Dermis blood vessel endothelial cell (primary cell): ENCODE measurements around the gene RASAL1. TPM values are rescaled to one million over a fixed set of nuclear protein-coding genes. Genes with fewer than 3 reads are reported as not detected.
A peak's percentile ranks its signal among the peaks of the same experiment; 100 is the strongest.
"Not testable (repeated sequence)": the region's sequence is repeated elsewhere in the genome, so short reads cannot be mapped to it uniquely, and the experiment has no call there.

Experiments
- DNase-seq: peaks from one replicate; pipeline ENCODE4 v3.0.0; 2010
- total RNA-seq: library from RNA; depleted of rRNA; stranded (reverse); fragments of >200 nt; gene quantifications from 2 replicates; pipeline ENCODE4 v1.2.3, GENCODE V29; 2014

RASAL1 gene
- total RNA-seq, 1 donor from 2014 or later, result under 0.01 TPM

DNA sequence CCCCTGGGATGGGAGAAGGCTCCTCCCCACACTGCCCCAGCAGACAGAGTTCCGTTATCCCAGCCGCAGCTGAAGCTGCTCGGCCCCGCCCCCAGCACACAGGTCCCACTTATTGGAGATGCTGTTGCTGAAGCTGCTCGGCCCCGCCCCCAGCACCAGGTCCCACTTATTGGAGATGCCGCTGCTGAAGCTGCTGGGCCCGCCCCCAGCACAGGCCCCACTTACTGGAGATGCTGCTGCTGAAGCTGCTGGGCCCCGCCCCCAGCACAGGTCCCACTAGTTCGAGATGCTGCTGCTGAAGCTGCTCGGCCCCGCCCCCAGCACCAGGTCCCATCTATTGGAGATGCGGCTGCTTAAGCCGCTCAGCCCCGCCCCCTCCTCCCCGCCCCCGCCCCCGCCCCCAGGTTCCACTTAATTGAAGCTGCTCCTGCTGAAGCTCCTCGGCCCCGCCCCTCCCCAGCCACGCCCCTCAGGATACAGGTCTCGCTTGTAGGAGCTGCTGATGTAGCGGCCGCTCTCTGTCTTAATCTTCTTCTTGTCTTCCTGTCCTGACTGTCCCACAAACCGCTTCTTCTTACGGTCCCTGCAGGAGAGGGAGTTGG, 26.0 kb upstream of the RASAL1 start:
- no peak for DNase-seq

DNA sequence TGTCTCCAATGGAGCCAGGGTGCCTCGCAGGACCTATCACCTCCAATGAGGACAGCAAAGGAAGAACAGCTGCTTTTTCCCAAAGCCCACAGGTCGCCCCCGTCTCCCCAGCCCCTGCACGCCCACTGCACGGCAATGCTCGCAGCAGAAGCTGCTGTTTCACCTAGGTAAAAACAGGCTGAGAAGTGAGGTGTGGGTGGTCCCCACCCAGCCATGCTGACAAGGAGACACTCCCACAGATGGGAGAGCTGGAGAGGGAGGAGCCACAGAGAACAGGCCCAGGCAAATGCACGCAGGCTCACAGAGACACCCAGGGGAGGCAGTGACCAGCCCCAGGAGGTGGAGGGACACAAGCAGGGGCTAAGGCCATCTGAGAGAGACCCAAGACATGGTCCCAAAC, 24.4 kb upstream of the RASAL1 start:
- DNase-seq, result no peak

DNA sequence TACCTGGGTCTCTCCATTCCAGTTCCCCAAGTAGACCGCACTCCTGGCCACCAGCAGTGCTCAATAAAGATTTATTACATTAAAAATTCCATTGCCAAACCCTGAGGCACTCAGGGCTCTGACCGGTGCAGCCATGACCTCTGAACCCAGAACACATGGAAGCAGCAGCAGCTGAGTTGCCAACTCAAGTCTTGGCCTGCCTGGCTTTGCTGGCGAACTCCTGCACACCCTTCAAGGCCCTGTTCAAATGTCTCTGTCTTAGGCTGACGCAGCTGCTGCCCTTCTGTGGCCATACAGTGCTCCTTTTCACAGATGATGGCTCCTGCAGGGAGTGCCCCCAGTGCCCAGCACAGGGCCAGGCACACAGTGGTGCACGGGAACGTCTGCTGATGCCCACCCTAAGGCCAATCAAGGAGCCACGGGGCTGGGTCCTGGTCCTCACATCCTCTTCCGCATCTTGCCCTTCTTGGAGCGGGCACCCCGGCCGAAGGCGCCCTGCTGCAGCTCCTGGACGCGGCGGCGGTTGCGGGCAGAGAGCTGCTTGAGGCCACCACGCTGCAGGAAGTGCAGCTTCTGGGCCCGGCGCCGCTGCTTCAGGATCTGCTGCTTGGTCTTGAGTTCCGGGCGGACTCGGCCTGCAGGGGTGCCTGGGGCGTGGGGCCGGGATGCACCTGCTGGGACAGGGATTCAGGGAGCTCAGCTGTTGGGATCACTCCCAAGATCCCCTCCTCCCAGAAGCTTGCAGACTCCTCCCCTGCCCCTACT, 23.1 kb upstream of the RASAL1 start:
- no peak for DNase-seq

DNA sequence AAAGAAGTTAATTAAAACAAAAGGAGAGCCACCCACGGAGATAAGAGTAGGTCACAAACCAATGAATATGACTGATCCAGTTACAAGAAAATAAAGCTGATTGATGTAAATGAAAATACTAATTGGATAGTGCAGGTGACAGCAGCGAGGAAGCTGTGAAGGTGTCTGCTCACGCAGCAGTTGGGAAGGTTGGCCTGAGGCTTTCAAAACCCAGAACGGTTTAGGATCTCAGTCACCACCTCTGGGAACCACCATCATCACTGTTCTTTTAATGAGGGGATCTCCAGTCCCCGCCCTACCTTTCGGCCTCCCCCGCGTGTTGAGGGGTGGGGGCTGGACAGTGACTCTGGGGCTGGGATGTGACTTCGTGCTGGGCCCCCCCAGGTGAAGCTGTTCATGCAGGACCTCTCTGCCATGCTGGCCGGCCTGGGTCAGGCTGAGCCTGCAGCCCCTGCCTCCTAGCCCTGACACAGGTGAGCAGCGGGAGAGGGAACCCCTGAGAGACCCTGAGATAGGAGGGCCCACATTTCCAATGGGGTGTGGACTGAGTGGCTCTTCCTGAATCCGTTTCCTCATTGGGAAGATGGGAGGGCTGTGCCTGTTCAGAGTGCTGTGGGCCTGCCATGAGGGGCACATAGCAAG, 21.8 kb upstream of the RASAL1 start:
- DNase-seq, result no peak

DNA sequence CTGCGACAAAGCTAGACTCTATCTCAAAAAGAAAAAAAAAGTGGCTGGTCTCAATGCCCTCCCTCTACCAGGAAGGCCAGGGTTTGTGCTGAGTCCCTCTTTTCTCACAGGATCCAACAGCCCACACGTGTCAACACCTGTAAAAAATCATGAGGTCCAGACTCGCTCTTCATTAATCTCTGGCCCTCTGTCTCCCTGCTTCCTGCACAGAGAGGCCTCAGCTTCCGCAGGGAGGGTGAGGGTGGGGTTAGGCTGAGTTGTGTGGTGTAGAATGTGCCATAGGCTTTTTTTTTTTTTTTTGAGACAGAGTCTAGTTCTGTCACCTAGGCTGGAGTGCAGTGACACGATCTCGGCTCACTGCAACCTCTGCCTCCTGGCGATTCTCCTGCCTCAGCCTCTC, 20.1 kb upstream of the RASAL1 start:
- DNase-seq, result no peak

DNA sequence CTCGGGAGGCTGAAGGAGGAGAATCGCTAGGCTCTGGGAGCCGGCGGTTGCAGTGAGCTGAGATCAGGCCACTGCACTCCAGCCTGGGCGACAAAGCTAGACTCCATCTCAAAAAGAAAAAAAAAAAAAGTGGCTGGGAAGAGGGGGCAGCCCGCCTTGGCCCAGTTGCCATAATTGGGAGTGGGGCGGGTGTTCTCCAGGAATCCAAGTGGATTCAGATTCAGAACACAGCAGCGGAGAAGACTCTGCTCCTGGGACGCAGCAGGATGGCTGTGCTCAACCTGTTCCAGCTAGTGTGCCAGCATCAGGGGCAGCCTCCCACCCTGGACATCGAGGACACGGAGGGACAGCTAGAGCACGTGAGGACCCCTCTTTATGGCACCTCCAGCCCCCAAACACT, 19.5 kb upstream of the RASAL1 start:
- no peak for DNase-seq

DNA sequence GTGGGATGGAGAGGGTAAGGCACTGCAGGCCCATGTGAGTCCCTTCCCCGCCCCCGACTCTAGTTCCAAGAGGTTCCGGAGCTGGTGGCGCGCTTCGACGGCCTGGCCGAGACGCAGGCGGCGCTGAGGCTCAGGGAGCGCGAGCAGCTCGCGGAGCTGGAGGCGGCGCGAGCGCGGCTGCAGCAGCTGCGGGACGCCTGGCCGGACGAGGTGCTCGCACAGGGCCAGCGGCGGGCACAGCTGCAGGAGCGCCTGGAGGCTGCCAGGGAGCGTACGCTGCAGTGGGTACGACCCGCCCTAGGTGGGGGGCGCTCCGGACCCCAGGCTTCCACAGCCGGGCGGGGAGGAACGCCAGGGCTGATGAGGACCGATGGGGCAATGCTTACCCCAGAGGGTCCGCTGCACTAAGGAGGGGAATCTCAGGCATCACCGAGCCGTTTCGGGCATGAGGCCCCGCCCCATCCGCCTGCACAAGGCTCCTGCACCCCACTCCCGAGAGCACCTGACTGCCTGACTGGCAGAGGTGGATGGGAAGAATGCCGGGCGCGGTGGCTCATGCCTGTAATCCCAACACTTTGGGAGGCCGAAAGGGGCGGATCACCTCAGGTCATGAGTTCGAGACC, 18.9 kb upstream of the RASAL1 start:
- peak; percentile 56 for DNase-seq

DNA sequence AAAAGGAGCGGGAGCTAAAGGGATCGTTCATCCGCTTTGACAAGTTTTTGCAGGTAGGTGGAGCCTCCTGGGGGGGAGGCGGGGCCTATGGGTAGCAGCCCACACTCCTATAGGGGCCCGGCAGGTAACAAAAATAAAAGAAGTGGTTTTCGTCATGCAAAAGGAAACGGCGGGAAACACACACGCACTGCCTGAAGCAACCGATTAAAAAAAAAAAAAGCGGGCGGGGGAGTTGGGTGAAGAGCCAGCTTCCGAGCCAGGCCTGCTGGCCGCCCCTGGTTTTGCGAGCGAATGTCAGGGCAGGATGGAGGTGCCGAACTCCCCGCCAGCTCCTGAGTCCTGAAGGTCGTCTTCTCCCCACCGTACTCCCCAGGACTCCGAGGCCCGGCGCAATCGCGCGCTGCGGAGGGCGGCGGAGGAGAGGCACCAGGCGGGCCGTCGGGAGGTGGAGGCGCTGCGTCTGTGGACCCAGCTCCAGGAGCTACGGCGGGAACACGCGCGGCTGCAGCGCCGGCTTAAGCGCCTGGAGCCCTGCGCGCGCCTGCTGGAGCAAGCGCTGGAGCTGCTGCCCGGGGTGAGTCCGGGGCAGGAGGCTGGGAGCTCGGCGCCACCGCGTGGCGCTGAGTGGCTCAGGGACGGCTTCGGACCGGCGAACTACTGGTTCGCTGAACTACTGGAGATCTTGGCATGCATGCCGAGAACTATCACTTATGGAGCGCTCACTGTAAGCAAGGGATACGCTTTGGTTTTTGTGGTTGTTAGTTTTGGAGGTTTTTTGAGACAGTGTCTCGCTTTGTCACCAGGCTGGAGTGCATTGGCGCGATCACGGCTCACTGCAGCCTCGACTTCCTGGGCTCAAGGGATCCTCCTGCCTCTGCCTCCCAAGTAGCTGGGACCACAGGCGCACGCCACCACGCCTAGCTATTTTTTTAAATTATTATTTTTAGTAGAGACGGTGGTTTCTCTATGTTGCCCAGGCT, 17.6 kb upstream of the RASAL1 start:
- peak; percentile 81 for DNase-seq

DNA sequence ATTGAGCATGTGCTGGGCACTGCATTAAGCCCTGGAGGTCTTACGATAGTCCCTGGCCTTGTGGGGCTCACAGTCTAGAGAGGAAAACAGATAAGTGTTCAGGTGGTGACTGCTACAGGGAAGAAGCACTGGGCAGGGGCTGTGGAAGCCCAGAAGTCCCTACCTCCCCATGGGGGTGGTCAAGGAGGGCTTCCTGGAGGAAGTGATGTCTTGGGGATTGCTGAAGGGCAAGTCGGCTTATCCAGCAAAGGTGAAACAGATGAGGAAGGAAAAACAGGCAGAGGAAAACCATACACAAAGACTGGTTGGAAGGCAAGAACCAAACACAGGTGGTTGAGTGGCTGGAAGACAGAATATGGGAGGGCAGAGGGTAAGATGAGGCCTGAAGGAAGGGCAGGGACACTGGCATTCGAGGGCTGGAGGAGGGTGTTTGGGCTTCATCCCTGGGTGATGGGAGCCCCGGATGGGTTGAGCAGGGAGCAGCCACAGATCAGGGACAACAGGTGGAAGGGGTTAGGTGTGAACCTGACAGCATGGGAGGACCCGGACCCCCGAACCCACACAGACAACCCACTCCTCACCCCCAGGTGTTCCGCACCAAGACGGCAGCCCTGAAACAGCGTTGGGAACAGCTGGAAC, 16.8 kb upstream of the RASAL1 start:
- DNase-seq, result no peak

DNA sequence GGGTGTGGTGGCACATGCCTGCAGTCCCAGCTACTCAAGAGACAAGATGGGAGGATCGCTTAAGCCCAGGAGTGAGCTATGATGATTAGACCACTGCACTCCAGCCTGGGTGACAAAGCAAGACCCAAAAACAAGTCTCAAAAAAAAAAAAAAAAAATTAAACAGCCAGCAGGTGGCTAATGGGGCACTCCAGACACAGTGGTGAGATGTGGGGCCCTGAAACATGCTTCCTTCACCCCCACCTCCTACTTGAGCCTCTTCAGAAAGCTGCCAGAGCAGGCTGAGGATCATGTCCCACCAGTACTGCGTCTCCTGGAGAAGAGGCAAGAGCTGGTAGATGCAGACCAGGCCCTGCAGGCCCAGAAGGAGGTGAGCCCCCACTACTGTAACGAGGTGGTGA, 16.1 kb upstream of the RASAL1 start:
- no peak for DNase-seq

DNA sequence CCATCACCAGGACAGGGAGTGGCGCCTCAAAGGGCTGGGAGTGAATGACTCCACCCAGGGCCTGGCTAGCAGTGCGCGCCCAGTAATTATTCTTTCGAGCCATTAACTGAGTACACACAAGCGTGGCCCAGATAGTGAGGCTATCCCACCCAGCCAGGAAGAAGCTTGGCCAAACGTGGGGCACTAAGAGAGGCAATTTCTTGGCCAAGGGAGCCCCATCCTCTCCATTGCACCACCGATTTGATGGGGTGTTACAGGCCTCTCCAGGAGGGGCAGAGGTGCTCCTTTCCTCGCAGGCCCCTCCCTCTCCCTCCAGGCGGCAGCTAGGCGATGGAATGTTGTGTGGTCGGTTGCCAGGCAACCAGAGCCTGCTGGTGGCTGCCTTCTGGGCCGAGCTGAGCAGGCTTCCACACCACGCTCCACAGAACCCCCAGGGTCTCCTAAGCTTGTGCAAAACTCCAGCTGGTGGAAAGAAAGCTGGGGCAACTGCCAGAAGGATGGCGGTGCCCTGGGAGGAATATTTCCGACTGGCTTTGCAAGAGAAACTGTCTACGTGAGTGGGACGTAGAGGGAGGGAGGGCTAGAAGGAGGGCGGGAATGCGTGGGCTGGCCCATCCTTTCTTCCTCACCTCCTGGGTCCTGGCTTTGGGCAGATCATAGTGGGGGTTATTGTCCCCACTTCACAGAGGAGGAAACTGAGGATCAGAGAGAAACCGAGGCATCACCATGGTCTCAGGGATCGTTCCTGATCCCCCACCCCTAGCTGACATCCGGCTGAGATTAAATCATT, 14.0 kb upstream of the RASAL1 start, which contains the start of gene CFAP73:
Gene CFAP73, plus strand, starts transcription at position 364 of the 790 bp plus-strand sequence. Its CDS starts 134 bp downstream, at position 498.
- peak; percentile 75 for DNase-seq

DNA sequence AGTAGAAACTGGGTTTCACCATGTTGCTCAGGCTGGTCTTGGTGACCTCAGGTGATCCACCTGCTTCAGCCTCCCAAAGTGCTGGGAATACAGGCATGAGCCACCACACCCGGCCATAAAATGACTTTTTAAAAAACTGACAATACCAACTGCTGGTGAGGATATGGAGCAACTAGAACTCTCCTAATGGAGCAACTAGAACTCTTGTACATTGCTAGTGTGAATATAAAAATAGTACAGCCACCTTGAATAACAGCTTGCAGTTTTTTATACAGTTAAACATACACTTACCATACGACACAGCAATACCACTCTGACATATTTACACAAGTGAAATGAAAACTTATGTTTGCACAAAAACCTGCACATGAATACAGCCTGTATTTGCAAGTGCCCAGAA, 11.4 kb upstream of the RASAL1 start:
- DNase-seq, result no peak

DNA sequence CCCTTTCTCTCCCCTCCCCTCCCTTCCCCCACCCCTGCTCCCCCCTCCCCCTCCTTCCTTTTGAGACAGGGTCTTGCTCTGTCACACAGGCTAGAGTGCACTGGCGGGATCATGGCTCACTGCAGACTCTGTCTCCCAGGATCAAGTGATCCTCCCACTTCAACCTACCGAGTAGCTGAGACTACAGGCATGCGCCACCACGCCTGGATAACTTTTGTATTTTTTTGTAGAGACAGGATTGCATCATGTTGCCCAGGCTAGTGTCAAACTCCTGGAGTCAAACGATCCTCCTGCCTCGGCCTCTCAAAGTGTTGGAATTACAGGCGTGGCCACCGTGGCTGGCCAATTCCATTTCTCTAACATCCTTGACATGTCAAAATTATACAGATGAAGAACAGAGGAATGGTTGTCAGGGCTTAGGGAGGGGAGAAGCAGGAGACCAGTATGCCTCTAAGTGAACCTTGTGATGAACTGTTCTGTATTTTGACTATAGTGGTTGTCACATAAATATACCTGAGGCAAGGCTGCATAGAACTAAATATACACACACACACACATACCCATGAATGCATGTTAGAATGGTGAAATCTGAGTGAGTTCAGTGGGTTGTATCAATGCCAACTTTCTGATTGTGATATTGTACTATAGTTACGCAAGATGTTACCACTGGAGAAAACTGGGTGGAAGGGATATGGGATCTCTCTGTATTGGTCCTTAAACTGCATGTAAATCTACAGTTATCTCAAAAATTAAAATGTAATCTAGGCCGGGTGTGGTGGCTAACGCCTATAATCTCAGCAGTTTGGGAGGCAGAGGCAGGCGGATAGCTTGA, 10.4 kb upstream of the RASAL1 start:
- no peak for DNase-seq

DNA sequence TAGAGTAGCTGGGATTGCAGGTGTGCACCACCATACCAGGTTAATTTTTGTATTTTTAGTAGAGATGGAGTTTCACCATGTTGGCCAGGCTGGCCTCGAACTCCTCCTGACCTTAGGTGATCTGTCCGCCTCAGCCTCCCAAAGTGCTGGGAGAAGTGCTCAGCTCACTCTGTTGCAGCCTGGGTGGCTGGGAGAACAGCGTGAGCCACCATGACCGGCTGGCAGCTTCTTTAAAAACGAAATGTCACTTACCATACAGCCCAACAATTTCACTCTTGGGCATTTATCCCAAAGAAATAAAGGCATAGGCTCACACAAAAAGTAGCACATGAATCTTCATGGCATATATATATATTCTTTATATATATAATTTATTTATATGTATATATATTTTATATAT, 9.2 kb upstream of the RASAL1 start:
- no peak for DNase-seq

DNA sequence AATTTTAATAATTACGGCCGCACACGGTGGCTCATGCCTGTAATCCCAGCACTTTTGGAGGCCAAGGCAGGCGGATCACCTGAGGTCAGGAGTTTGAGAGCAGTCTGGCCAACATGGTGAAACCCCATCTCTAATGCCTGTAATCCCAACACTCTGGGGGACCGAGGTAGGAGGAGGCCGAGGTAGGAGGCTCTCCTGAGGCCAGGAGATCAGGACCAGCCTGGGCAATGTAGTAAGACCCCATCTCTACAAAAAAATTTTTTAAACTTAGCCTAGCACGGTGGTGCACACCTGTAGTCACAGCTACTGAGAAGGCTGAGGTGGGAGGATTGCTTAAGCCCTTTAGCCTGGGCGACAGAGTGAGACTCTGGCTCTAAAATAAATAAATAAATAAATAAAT, 8.4 kb upstream of the RASAL1 start:
- DNase-seq, result no peak

DNA sequence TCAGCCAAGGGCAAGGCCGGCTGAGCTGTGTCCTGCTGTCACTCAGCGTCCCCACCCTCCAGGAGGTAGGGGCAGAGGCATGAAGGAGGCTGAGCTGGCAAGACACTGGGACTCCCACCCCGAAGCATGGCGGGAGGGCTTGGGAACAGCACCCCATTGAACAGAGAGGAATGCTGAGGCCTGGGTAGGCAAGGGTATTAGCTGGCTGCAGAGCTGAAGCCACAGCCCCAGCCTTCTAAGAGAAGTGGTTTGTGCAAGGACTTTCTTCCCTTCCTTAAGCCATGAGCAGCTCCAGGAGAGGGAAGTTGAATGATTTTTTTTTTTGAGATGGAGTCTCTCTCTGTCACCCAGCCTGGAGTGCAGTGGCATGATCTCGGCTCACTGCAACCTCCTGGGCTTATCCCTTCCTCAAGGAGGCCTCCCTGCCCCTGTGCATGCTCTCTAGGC, 7.3 kb upstream of the RASAL1 start:
- DNase-seq, result no peak

DNA sequence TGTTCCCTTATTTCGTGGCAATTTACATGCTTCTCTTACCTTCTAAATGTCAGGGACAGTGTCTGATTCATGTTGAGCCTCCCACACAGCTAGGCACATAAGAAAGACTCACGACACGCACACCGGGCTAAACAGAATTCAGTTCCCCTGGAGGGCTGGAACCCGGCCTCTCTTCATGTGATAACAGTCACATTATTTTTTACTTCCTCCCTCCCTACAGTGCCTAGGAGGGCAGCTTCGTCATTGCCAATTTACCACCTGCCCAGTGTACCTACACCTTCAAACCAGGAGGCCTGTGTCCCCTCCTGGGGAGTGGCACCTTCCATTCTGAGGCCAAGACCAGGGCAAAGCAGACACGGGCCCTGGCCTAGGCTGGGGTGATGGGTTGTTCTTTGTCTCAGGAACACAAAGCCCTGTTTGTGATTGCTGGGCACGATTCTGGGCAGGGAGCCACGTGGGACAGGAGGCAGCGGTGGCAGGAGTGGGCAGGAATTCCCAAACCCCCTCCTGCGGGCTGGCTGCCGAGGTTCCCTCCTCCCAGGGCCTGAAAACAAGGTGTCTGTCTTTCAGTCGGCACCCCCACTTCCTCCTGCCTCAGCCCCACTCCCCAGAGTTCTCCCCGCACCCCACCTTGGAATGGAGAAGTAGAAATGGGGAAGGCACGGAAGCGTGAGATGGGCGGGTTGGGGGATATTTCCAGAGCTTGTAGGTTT, 6.8 kb upstream of the RASAL1 start:
- no peak for DNase-seq

DNA sequence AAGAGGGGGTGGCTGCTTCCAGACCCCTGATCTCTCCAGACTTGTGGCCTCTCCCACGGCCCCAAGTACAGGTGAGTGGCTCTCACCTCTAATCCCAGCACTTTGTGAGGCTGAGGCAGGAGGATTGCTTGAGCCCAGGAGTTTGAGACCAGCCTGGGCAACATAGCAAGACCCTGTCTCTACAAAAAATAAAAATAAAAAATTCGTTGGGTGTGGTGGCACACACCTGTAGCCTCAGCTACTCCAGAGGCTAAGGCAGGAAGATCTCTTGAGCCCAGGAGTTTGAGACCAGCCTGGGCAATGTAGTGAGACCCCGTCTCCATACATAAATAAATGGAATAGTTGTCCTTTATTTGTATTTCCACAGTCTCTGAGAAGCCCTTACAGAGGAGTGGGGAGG, 6.2 kb upstream of the RASAL1 start:
- DNase-seq, result not testable (repeated sequence)

DNA sequence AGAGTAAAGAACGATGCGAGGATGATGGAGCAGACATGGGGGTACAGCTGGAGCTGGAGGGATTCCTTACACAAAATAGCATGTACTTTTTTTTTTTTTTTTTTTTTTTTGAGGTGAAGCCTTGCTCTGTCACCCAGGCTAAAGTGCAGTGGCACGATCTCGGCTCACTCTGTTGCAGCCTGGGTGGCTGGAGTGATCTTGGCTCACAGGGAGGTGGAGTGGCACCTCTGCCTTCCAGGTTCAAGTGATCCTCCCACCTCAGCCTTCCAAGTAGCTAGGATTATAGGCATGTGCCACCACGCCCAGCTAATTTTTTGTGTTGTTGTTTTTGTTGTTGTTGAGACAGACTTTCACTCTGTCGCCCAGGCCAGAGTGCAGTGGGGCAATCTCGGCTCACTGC, 5.1 kb upstream of the RASAL1 start:
- no peak for DNase-seq
